CD8-positive, alpha-beta memory T cell (primary cell): ENCODE results near the gene FARS2. TPM values are rescaled to one million over a fixed set of nuclear protein-coding genes. Genes with fewer than 3 reads are reported as not detected.

ENCODE experiments used
- CTCF ChIA-PET: fragments of 350-600 bp; sonication (Branson Sonifier 250); formaldehyde crosslinking; loops from one replicate; lab custom pipeline; 2021; ENCODE audit warnings: antibody characterized with exemption; lab: Charles Lee
- POLR2A ChIA-PET: fragments of 350-600 bp; sonication (Branson Sonifier 250); formaldehyde crosslinking; loops from one replicate; lab custom pipeline; 2021; ENCODE audit warnings: antibody characterized with exemption; lab: Charles Lee
- DNase-seq, 5 donors: peaks; one replicate each; pipeline versions ENCODE4 v3.0.0 to v3.0.0-alpha.2; 2020 to 2022; ENCODE audit warnings: mixed read lengths in 1 of 5
- H3K27ac ChIP-seq: one replicate; pipeline ENCODE4 v1.7.0; 2013; ENCODE audit warnings: low read depth, mild to moderate bottlenecking, low read length, moderate library complexity
- H3K27me3 ChIP-seq: 2 replicates; pipeline ENCODE4 v1.7.0; 2013; ENCODE audit warnings: low read length, mild to moderate bottlenecking; ENCODE audit not compliant: insufficient read depth, poor library complexity, severe bottlenecking
- H3K36me3 ChIP-seq: 2 replicates; pipeline ENCODE4 v1.7.0; 2013; ENCODE audit warnings: mild to moderate bottlenecking, low read length, moderate library complexity; ENCODE audit not compliant: insufficient read depth
- H3K4me1 ChIP-seq: 2 replicates; pipeline ENCODE4 v1.7.0; 2013; ENCODE audit warnings: mild to moderate bottlenecking, low read length, moderate library complexity; ENCODE audit not compliant: insufficient read depth
- H3K4me3 ChIP-seq: 2 replicates; pipeline ENCODE4 v1.7.0; 2013; ENCODE audit warnings: mild to moderate bottlenecking, low read length
- H3K9me3 ChIP-seq: 2 replicates; pipeline ENCODE4 v1.7.0; 2013; ENCODE audit warnings: mild to moderate bottlenecking, low read length
- H3K27ac Mint-ChIP-seq, 8 donors: one replicate each; pipeline ENCODE4 v1.8.0; 2020 to 2021; ENCODE audit warnings: mixed read lengths in 8 of 8, mild to moderate bottlenecking in 6 of 8, inconsistent platforms in 3 of 8, moderate library complexity in 3 of 8
- H3K27me3 Mint-ChIP-seq, 2 donors: one replicate each; pipeline ENCODE4 v1.8.0; 2020 to 2021; ENCODE audit warnings: mixed read lengths in 2 of 2, mild to moderate bottlenecking in 1 of 2, moderate library complexity in 1 of 2
- H3K36me3 Mint-ChIP-seq, 3 donors: one replicate each; pipeline ENCODE4 v1.8.0; 2020 to 2021; ENCODE audit warnings: mixed read lengths in 3 of 3, inconsistent platforms in 1 of 3, mild to moderate bottlenecking in 1 of 3
- H3K4me1 Mint-ChIP-seq, 3 donors: one replicate each; pipeline ENCODE4 v1.8.0; 2020 to 2021; ENCODE audit warnings: mixed read lengths in 3 of 3, inconsistent platforms in 1 of 3, mild to moderate bottlenecking in 1 of 3
- H3K4me3 Mint-ChIP-seq, 7 donors: one replicate each; pipeline ENCODE4 v1.8.0; 2020 to 2021; ENCODE audit warnings: mixed read lengths in 7 of 7, mild to moderate bottlenecking in 6 of 7, moderate library complexity in 4 of 7, inconsistent platforms in 2 of 7
- H3K9me3 Mint-ChIP-seq, 5 donors: one replicate each; pipeline ENCODE4 v1.8.0; 2020 to 2022; ENCODE audit warnings: mixed read lengths in 5 of 5, mild to moderate bottlenecking in 3 of 5, moderate library complexity in 2 of 5, inconsistent platforms in 1 of 5
- polyA plus RNA-seq: library from polyadenylated mRNA; unstranded; fragments of 300-500 nt; fragmentation: Illumina TruSeq; gene quantifications from one replicate; pipeline ENCODE4 v1.2.3, GENCODE V29; 2021
- total RNA-seq, 2 experiments: library from RNA; stranded (reverse); gene quantifications; one replicate each; pipeline ENCODE4 v1.2.3, GENCODE V29; 2021

Gene FARS2
- total and polyA plus RNA-seq, 3 experiments from 2014 or later = 24.5 to 26.0 (median 24.9) TPM

GRCh38 chr6:5367510-5367909, 106.2 kb downstream of the FARS2 start:
- Histone ChIP-seq H3K27me3 (no peaks in the 10 kb centered on the region), H3K9me3 (no peaks in the 10 kb centered on the region), H3K4me3 (no peak overlapping the region), H3K36me3 (no peaks in the 10 kb centered on the region), H3K27ac (no peak overlapping the region), H3K4me1 (no peaks in the 10 kb centered on the region)
- H3K27me3 Mint-ChIP-seq = no peaks in the 10 kb centered on the region
- H3K36me3 Mint-ChIP-seq = peaks cover 0 to 33% (median 19%) of the 10 kb centered on the region in 3 donors
- no peak for DNase-seq
- POLR2A ChIA-PET = no interaction called here
- H3K4me3 Mint-ChIP-seq = no peak overlapping the region
- H3K9me3 Mint-ChIP-seq = no peaks in the 10 kb centered on the region
- H3K27ac Mint-ChIP-seq = no peak overlapping the region
- peaks cover 15 to 28% (median 27%) of the 10 kb centered on the region in 3 donors for H3K4me1 Mint-ChIP-seq
- CTCF ChIA-PET = no interaction called here

GRCh38 chr6:5373430-5373829, 112.1 kb downstream of the FARS2 start:
- Mint-ChIP-seq H3K4me1 (peaks cover 2 to 12% (median 12%) of the 10 kb centered on the region in 3 donors), H3K36me3 (peaks cover 0 to 25% (median 15%) of the 10 kb centered on the region in 3 donors), H3K27me3 (no peaks in the 10 kb centered on the region), H3K4me3 (no peak overlapping the region), H3K27ac (no peak overlapping the region), H3K9me3 (no peaks in the 10 kb centered on the region)
- Histone ChIP-seq H3K27me3 (no peaks in the 10 kb centered on the region), H3K27ac (no peak overlapping the region), H3K4me3 (no peak overlapping the region), H3K36me3 (no peaks in the 10 kb centered on the region), H3K9me3 (no peaks in the 10 kb centered on the region), H3K4me1 (no peaks in the 10 kb centered on the region)
- DNase-seq = no peak
- ChIA-PET POLR2A (no interaction called here), CTCF (no interaction called here)

- Mint-ChIP-seq H3K4me1 (peaks cover 0 to 13% (median 6%) of the 10 kb centered on the region in 3 donors), H3K27ac (no peak overlapping the region), H3K36me3 (peaks cover 2 to 8% (median 3%) of the 10 kb centered on the region in 3 donors), H3K27me3 (no peaks in the 10 kb centered on the region), H3K9me3 (no peaks in the 10 kb centered on the region), H3K4me3 (no peak overlapping the region)
- ChIA-PET POLR2A (no interaction called here), CTCF (no interaction called here)
- H3K27ac ChIP-seq = no peak overlapping the region
- no peaks in the 10 kb centered on the region for H3K36me3 ChIP-seq
- no peak for DNase-seq
- H3K4me1 ChIP-seq = no peaks in the 10 kb centered on the region
- no peaks in the 10 kb centered on the region for H3K9me3 ChIP-seq
- H3K4me3 ChIP-seq = no peak overlapping the region
- H3K27me3 ChIP-seq = no peaks in the 10 kb centered on the region
These were observed 117.0 kb downstream of the FARS2 start for GRCh38 chr6:5378331-5378730.

- H3K27me3 ChIP-seq = no peaks in the 10 kb centered on the region
- no peak overlapping the region for H3K4me3 ChIP-seq
- H3K27ac ChIP-seq = no peak overlapping the region
- DNase-seq = no peak
- ChIA-PET POLR2A (no interaction called here), CTCF (interaction anchor here (1.4 to 1.7 kb wide), 2 partner anchors 12 to 15 kb away, joined by 3 to 4 read pairs; no protein-coding TSS in a partner anchor)
- no peaks in the 10 kb centered on the region for H3K27me3 Mint-ChIP-seq
- no peaks in the 10 kb centered on the region for H3K9me3 ChIP-seq
- H3K36me3 Mint-ChIP-seq = peaks cover 2 to 10% (median 3%) of the 10 kb centered on the region in 3 donors
- H3K4me1 ChIP-seq = no peaks in the 10 kb centered on the region
- no peak overlapping the region for H3K27ac Mint-ChIP-seq
- H3K4me3 Mint-ChIP-seq = no peak overlapping the region
- H3K36me3 ChIP-seq = no peaks in the 10 kb centered on the region
- no peaks in the 10 kb centered on the region for H3K9me3 Mint-ChIP-seq
- H3K4me1 Mint-ChIP-seq = peaks cover 0 to 14% (median 6%) of the 10 kb centered on the region in 3 donors
These were observed 118.4 kb downstream of the FARS2 start for GRCh38 chr6:5379647-5380242.

- peaks cover 0 to 19% (median 6%) of the 10 kb centered on the region in 3 donors for H3K4me1 Mint-ChIP-seq
- H3K4me3 Mint-ChIP-seq = no peak overlapping the region
- Histone ChIP-seq H3K9me3 (no peaks in the 10 kb centered on the region), H3K27me3 (no peaks in the 10 kb centered on the region), H3K4me1 (no peaks in the 10 kb centered on the region), H3K27ac (no peak overlapping the region), H3K36me3 (no peaks in the 10 kb centered on the region), H3K4me3 (no peak overlapping the region)
- no peak for DNase-seq
- H3K27ac Mint-ChIP-seq = no peak overlapping the region
- no peaks in the 10 kb centered on the region for H3K9me3 Mint-ChIP-seq
- no peaks in the 10 kb centered on the region for H3K27me3 Mint-ChIP-seq
- CTCF ChIA-PET = no interaction called here
- POLR2A ChIA-PET = no interaction called here
- peaks cover 2 to 10% (median 3%) of the 10 kb centered on the region in 3 donors for H3K36me3 Mint-ChIP-seq
These were observed 122.5 kb downstream of the FARS2 start for GRCh38 chr6:5383856-5384255.

- no peak for DNase-seq
- H3K27ac Mint-ChIP-seq = no peak overlapping the region
- Histone ChIP-seq H3K27ac (no peak overlapping the region), H3K4me3 (no peak overlapping the region), H3K4me1 (no peaks in the 10 kb centered on the region), H3K9me3 (no peaks in the 10 kb centered on the region), H3K36me3 (no peaks in the 10 kb centered on the region), H3K27me3 (no peaks in the 10 kb centered on the region)
- peaks cover 3 to 21% (median 4%) of the 10 kb centered on the region in 3 donors for H3K4me1 Mint-ChIP-seq
- H3K36me3 Mint-ChIP-seq = peaks cover 2 to 7% (median 3%) of the 10 kb centered on the region in 3 donors
- ChIA-PET CTCF (no interaction called here), POLR2A (no interaction called here)
- H3K27me3 Mint-ChIP-seq = no peaks in the 10 kb centered on the region
- no peak overlapping the region for H3K4me3 Mint-ChIP-seq
- H3K9me3 Mint-ChIP-seq = no peaks in the 10 kb centered on the region
These were observed 123.0 kb downstream of the FARS2 start for GRCh38 chr6:5384276-5384675.

- H3K27me3 Mint-ChIP-seq = no peaks in the 10 kb centered on the region
- H3K27ac Mint-ChIP-seq = no peak overlapping the region
- CTCF ChIA-PET = interaction anchor here (1.6 kb wide), 1 partner anchor 244 kb away, joined by 6 read pairs; no protein-coding TSS in a partner anchor
- H3K4me3 ChIP-seq = no peak overlapping the region
- no peaks in the 10 kb centered on the region for H3K9me3 ChIP-seq
- H3K4me1 Mint-ChIP-seq = peaks cover 5 to 14% (median 6%) of the 10 kb centered on the region in 3 donors
- no peaks in the 10 kb centered on the region for H3K9me3 Mint-ChIP-seq
- peaks cover 0 to 3% (median 0%) of the 10 kb centered on the region in 3 donors for H3K36me3 Mint-ChIP-seq
- H3K4me1 ChIP-seq = no peaks in the 10 kb centered on the region
- no peaks in the 10 kb centered on the region for H3K27me3 ChIP-seq
- H3K36me3 ChIP-seq = no peaks in the 10 kb centered on the region
- DNase-seq = no peak
- H3K4me3 Mint-ChIP-seq = no peak overlapping the region
- no peak overlapping the region for H3K27ac ChIP-seq
- POLR2A ChIA-PET = no interaction called here
These were observed 127.0 kb downstream of the FARS2 start for GRCh38 chr6:5388326-5388725.

GRCh38 chr6:5389086-5389745, 127.9 kb downstream of the FARS2 start:
- Histone ChIP-seq H3K36me3 (no peaks in the 10 kb centered on the region), H3K27ac (no peak overlapping the region), H3K9me3 (no peaks in the 10 kb centered on the region), H3K4me1 (no peaks in the 10 kb centered on the region), H3K4me3 (no peak overlapping the region), H3K27me3 (no peaks in the 10 kb centered on the region)
- ChIA-PET POLR2A (no interaction called here), CTCF (interaction anchor here (1.6 kb wide), 1 partner anchor 245 kb away, joined by 6 read pairs; no protein-coding TSS in a partner anchor)
- DNase-seq = no peak
- no peak overlapping the region for H3K4me3 Mint-ChIP-seq
- peak overlapping the region in 1 of 8 donors; percentile 70 for H3K27ac Mint-ChIP-seq
- peaks cover 5 to 19% (median 6%) of the 10 kb centered on the region in 3 donors for H3K4me1 Mint-ChIP-seq
- H3K36me3 Mint-ChIP-seq = no peaks in the 10 kb centered on the region
- H3K27me3 Mint-ChIP-seq = no peaks in the 10 kb centered on the region
- H3K9me3 Mint-ChIP-seq = no peaks in the 10 kb centered on the region
